ENCODE measurements around the gene NQO1. TPM values are rescaled to one million over a fixed set of nuclear protein-coding genes. Genes with fewer than 3 reads are reported as not detected.

NQO1 gene
- total and polyA plus RNA-seq, 2 of the 13 experiments (the other 11 are each of a cell fraction or from before 2014, with no cell fraction given): 464 to 1,060 TPM

GRCh38 chr16:69745232-69745612 is 18.9 kb upstream of the NQO1 start:
- CTCF ChIA-PET (ENCODE audit: low intra/inter-chr PET ratio, low total read pairs): no interaction called here
- H3K4me1 ChIP-seq (ENCODE audit: insufficient read depth, low read length): no peaks in the 10 kb centered on the region
- TF ChIP-seq HOXD1 (CRISPR knock-in tag; IDR thresholded peaks at IDR 0.05) (no peak), MTA1 (CRISPR knock-in tag; IDR thresholded peaks at IDR 0.05; ENCODE audit: borderline replicate concordance) (0 out of 2 replicates have a peak, but pooled peaks have one; percentile 12), ONECUT2 (CRISPR knock-in tag; IDR thresholded peaks at IDR 0.05) (no peak), JUN (CRISPR knock-in tag; IDR thresholded peaks at IDR 0.05) (no peak), ZNF629 (CRISPR knock-in tag; conservative IDR thresholded peaks at IDR 0.05) (peak; percentile 74), POLR2A (IDR thresholded peaks at IDR 0.05; ENCODE audit: insufficient read depth in 1 of 2, low read depth in 2 of 2, low read length in 2 of 2) (0 out of 4 replicates have a peak, but pooled peaks of 1 of the 2 experiments have one; percentile 25), NFAT5 (CRISPR knock-in tag; IDR thresholded peaks at IDR 0.05) (no peak), ZBTB8A (CRISPR knock-in tag; IDR thresholded peaks at IDR 0.05; ENCODE audit: borderline replicate concordance, low read depth) (no peak), RBM22 (optimal IDR thresholded peaks at IDR 0.05; ENCODE audit: low read length) (peak; percentile 77), SKIL (CRISPR knock-in tag; IDR thresholded peaks at IDR 0.05; ENCODE audit: borderline replicate concordance) (0 out of 2 replicates have a peak, but pooled peaks have one; percentile 27), PAX8 (CRISPR knock-in tag; IDR thresholded peaks at IDR 0.05; ENCODE audit: borderline replicate concordance) (no peak)
- in situ Hi-C loops (cut with HindIII; ENCODE audit: extremely low pct_ligation_motif_present, low pct_unique_long_range_greater_than_20kb) (no loop called here), intact Hi-C loops (cut with micrococcal nuclease; ENCODE audit: unreplicated experiment) (no loop called here)
- DNase-seq (ENCODE audit: low spot score) (no peak), ATAC-seq (no peak), FAIRE-seq (no peak)
- peaks cover 4% of the 10 kb centered on the region; the same call in 1 of the 2 replicates for H4K20me1 ChIP-seq (ENCODE audit: insufficient read depth, low read length)
- no peak overlapping the region for H2AFZ ChIP-seq (ENCODE audit: low read length)
- no peak overlapping the region for H3K9ac ChIP-seq (ENCODE audit: insufficient read depth, low read depth, low read length)
- no peak overlapping the region for H3K4me3 ChIP-seq (replicated peaks in 1 of 3; ENCODE audit: insufficient read depth in 1 of 3, low read depth in 2 of 3, low read length in 3 of 3)
- peaks cover 19% of the 10 kb centered on the region for H3K79me2 ChIP-seq (ENCODE audit: insufficient read depth, low read length)
- peaks cover 50 to 91% of the 10 kb centered on the region in 2 experiments for H3K36me3 ChIP-seq (replicated peaks in 1 of 2; ENCODE audit: control insufficient read depth in 1 of 2, insufficient read depth in 2 of 2, low read length in 2 of 2)
- no peaks in the 10 kb centered on the region for H3K9me3 ChIP-seq (ENCODE audit: low read length)
- no peak overlapping the region for H3K4me2 ChIP-seq (ENCODE audit: low read depth, low read length)
- POLR2A ChIA-PET: interaction anchor here (0.7 to 2.7 kb wide), 3 partner anchors 9 to 21 kb away, joined by 4 to 10 read pairs (median 4); partner anchors contain the start of genes NOB1 and NQO1
- H3K27me3 ChIP-seq (ENCODE audit: control insufficient read depth in 1 of 2, insufficient read depth in 2 of 2, low read length in 2 of 2): no peaks in the 10 kb centered on the region
- BruUV-seq (replicated peaks): no TSS peak
- H3K27ac ChIP-seq (ENCODE audit: extremely low read length, insufficient read depth, low read length): no peak overlapping the region
- WGBS (ENCODE audit: low lambda C conversion rate): 96% methylated on average over 11 of the region's 11 CpGs

Data from HepG2 (cell line).